DMS 273 (cell line): Measurements from ENCODE around the gene RER1.
"Not testable (repeated sequence)": the region's sequence is repeated elsewhere in the genome, so short reads cannot be mapped to it uniquely, and the experiment has no call there.

ENCODE experiments used
- DNase-seq: peaks from one replicate; lab custom pipeline; 2025; ENCODE audit not compliant: unreplicated experiment; lab: John Stamatoyannopoulos, UW

RER1 gene

GRCh38 chr1:2422523-2422922 lies 30.9 kb downstream of the RER1 start:
- DNase-seq = no peak

- DNase-seq = no peak
Observed at GRCh38 chr1:2425892-2426291, 34.3 kb downstream of the RER1 start.

GRCh38 chr1:2426540-2426939 lies 34.9 kb downstream of the RER1 start:
- no peak for DNase-seq

GRCh38 chr1:2427051-2427450 lies 35.4 kb downstream of the RER1 start:
- DNase-seq = no peak

- DNase-seq = no peak
Observed at GRCh38 chr1:2427976-2428375, 36.3 kb downstream of the RER1 start.

GRCh38 chr1:2428490-2428889 lies 36.8 kb downstream of the RER1 start:
- DNase-seq = peak; percentile 36

- DNase-seq = peak; percentile 54
Observed at GRCh38 chr1:2429780-2430591, 38.3 kb downstream of the RER1 start.

- DNase-seq = no peak
Observed at GRCh38 chr1:2430592-2430973, 38.9 kb downstream of the RER1 start.

DNA sequence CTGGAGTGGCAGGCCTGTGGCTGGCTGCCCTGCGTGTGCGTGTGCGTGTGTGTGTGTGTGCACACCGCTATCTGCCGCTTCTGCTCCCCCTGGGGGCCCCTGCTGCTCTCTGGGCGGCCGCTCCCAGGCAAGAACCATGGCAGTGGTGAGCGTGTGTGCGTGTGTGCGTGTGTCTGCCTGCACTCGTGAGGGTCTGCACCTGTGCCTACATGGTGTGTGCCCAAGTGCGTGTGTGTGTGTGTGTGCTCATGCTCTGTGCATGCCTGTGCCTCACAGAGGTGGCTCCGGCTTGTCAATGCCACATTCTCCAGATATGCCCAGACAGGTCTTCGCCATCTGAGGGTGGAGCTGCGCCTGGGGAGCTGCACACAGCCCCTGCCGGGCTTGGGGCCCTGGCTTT lies 39.5 kb downstream of the RER1 start:
- DNase-seq = no peak

DNA sequence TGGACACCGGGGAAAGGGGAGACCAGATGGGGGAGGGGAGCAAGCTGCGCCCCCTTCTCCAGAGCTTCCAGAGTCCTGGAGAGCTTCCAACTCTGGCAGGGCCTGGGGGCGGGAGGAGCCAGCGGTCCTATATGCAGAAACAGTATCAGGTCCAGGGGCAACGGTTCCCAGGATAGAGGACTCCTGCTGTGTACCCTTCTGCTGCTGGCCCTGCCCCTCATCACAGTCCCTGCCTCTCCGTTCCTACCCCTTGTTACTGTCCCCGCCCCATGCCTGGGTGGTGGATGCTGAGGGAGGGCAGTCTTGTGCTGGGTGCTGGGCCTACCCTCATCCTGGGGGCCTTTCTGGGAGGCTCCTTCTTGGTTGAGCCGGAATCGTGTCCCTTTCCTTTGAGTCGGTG lies 39.9 kb downstream of the RER1 start:
- DNase-seq = peak; percentile 88

DNA sequence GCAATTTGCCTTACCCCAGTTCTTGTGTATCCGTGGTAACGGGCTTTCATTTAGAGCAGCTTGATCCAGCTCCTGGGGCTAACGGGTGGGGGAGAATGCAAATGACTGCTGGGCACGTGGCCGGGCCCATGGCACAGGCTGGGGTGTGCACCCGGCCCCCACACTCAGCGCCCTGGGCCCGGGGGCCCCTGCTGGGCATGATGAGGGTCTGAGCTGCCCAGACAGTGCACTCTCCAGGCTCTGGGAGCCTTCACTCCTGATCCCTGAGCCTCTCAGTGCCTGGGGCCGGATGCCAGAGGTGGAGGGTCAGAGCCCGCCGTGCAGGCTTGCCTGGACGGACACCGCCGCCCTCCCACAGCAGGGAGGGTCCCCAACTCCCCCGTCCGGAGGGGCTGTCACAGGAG lies 40.8 kb downstream of the RER1 start:
- DNase-seq = peak; percentile 56

- no peak for DNase-seq
Observed at GRCh38 chr1:2433196-2433595, 41.6 kb downstream of the RER1 start.

GRCh38 chr1:2433936-2434655 lies 42.5 kb downstream of the RER1 start:
- DNase-seq = no peak

GRCh38 chr1:2435091-2435490 lies 43.5 kb downstream of the RER1 start:
- no peak for DNase-seq

GRCh38 chr1:2435746-2436355 lies 44.2 kb downstream of the RER1 start:
- no peak for DNase-seq

- no peak for DNase-seq
Observed at GRCh38 chr1:2436876-2437275, 45.2 kb downstream of the RER1 start.

DNA sequence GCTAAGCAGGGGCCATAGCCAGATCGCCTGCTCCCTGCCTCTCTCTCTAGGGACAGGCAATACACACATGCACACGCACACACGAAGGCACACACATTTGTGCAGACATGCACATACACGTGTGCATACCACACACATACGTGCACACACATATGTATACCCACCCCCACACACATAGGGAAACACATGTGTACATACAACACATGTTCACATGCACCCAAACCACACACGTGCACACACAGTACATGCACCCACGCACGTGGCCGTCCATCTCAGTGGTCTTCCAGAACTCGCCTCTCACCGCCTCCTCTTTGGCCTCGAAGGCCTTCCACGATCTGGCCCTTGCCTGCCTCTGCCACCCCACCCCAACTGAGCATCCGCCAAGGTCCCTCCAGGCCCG lies 46.0 kb downstream of the RER1 start:
- DNase-seq = no peak

GRCh38 chr1:2438038-2438437 lies 46.4 kb downstream of the RER1 start:
- DNase-seq = peak; percentile 86

GRCh38 chr1:2438641-2439040 lies 47.0 kb downstream of the RER1 start:
- DNase-seq = no peak

DNA sequence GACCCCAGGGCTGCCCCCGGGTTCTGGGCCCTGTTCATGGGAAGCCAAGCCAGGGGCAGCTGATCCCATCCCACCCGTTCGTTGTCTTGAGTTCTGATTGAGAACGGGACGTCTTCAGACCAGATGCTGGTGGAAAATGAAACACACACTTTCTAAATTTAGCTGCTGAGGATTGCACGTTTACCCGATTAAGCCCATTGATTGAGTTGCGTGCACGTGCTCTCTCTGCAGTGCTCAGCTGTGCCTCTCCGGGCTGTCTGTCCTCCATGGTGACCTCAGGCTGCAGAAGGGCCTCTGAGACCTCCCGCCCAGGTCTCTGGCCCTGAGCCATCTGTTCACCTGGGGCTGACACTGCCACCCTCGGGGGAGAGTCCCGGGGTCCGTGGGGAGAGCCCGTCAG lies 47.7 kb downstream of the RER1 start:
- no peak for DNase-seq

DNA sequence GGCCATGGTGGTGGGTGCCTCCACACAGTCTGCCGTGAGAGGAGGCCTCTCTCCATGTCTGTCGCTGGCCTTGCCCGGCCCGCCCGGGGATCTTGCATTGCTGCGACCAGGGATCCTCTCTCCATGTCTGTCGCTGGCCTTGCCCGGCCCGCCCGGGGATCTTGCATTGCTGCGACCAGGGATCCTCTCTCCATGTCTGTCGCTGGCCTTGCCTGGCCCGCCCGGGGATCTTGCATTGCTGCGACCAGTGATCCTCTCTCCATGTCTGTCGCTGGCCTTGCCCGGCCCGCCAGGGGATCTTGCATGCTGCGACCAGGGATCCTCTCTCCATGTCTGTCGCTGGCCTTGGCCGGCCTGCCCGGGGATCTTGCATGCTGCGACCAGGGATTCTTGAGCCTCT lies 48.7 kb downstream of the RER1 start:
- DNase-seq = not testable (repeated sequence)

GRCh38 chr1:2441746-2442145 lies 50.1 kb downstream of the RER1 start:
- DNase-seq = no peak
